CD14-positive monocyte (primary cell): Measurements from ENCODE around the gene DDIAS. TPM values are rescaled to one million over a fixed set of nuclear protein-coding genes. Genes with fewer than 3 reads are reported as not detected.
"Not testable (repeated sequence)": the region's sequence is repeated elsewhere in the genome, so short reads cannot be mapped to it uniquely, and the experiment has no call there.

Experiments used
- DNase-seq, 3 donors: peaks; one replicate each; pipeline ENCODE4 v3.0.0-alpha.2; 2011 to 2022
- H2AFZ ChIP-seq: 2 replicates; pipeline ENCODE4 v1.6.0; 2012; ENCODE audit warnings: mild to moderate bottlenecking, low read depth, low read length, inconsistent platforms; ENCODE audit not compliant: insufficient read depth, poor library complexity, severe bottlenecking
- H3K27ac ChIP-seq, 2 donors: 1 replicate in 1 of 2; 2 replicates in 1 of 2; pipeline ENCODE4 v1.5.1; 2012 to 2013; ENCODE audit warnings: low read length in 2 of 2, control low read depth in 1 of 2, inconsistent platforms in 1 of 2, low read depth in 1 of 2, mild to moderate bottlenecking in 1 of 2
- H3K27me3 ChIP-seq, 2 donors: one replicate each; pipeline versions ENCODE4 v1.6.0 to v1.6.1; 2011 to 2013; ENCODE audit warnings: low read length in 2 of 2; ENCODE audit not compliant: control insufficient read depth in 2 of 2, insufficient read depth in 2 of 2
- H3K36me3 ChIP-seq, 2 donors: replicated peaks in 1 of 2; 1 replicate in 1 of 2; 2 replicates in 1 of 2; pipeline versions ENCODE4 v1.5.1 to v1.6.1; 2012 to 2013; ENCODE audit warnings: low read length in 2 of 2, control low read depth in 1 of 2, inconsistent platforms in 1 of 2, mild to moderate bottlenecking in 1 of 2; ENCODE audit not compliant: insufficient read depth in 2 of 2, control insufficient read depth in 1 of 2
- H3K4me1 ChIP-seq, 2 donors: 1 replicate in 1 of 2; 2 replicates in 1 of 2; pipeline versions ENCODE4 v1.5.1 to v1.6.1; 2012 to 2013; ENCODE audit warnings: low read length in 2 of 2, control low read depth in 1 of 2, inconsistent platforms in 1 of 2, mild to moderate bottlenecking in 1 of 2, moderate library complexity in 1 of 2; ENCODE audit not compliant: insufficient read depth in 2 of 2, control insufficient read depth in 1 of 2
- H3K4me2 ChIP-seq: replicated peaks from 2 replicates; pipeline ENCODE3; 2012; ENCODE audit warnings: low read length, moderate library complexity, mild to moderate bottlenecking; ENCODE audit not compliant: poor library complexity, severe bottlenecking; ENCODE audit errors: extremely low read depth
- H3K4me3 ChIP-seq, 3 experiments: fragments of 200-600 bp in 1 of 3; sonication (generic) in 1 of 3; replicated peaks in 1 of 3; 1 replicate in 2 of 3; 2 replicates in 1 of 3; pipeline ENCODE4 v1.5.1; 2011 to 2013; ENCODE audit warnings: low read length in 3 of 3, mild to moderate bottlenecking in 3 of 3, control low read depth in 2 of 3, low read depth in 2 of 3, inconsistent platforms in 1 of 3, moderate library complexity in 1 of 3
- H3K79me2 ChIP-seq: 2 replicates; pipeline ENCODE4 v1.6.0; 2012; ENCODE audit warnings: mild to moderate bottlenecking, control low read depth, inconsistent platforms, low read length, moderate library complexity; ENCODE audit not compliant: insufficient read depth
- H3K9ac ChIP-seq: 2 replicates; pipeline ENCODE4 v1.6.0; 2017; ENCODE audit warnings: low read length, mild to moderate bottlenecking; ENCODE audit not compliant: insufficient read depth, poor library complexity, severe bottlenecking
- H3K9me3 ChIP-seq, 2 donors: replicated peaks in 1 of 2; 1 replicate in 1 of 2; 2 replicates in 1 of 2; pipeline versions ENCODE4 v1.5.1 to v1.6.1; 2012 to 2013; ENCODE audit warnings: low read length in 2 of 2, control low read depth in 1 of 2; ENCODE audit not compliant: control insufficient read depth in 1 of 2, insufficient read depth in 1 of 2
- H4K20me1 ChIP-seq: 2 replicates; pipeline ENCODE4 v1.6.0; 2012; ENCODE audit warnings: mild to moderate bottlenecking, low read length, control low read depth, moderate library complexity; ENCODE audit not compliant: insufficient read depth
- H3K27ac Mint-ChIP-seq, 7 donors: one replicate each; pipeline ENCODE4 v1.8.0; 2020; ENCODE audit warnings: mild to moderate bottlenecking in 7 of 7, mixed read lengths in 7 of 7, moderate library complexity in 6 of 7, inconsistent platforms in 2 of 7
- H3K27me3 Mint-ChIP-seq, 3 donors: one replicate each; pipeline ENCODE4 v1.8.0; 2021 to 2022; ENCODE audit warnings: low read depth in 3 of 3, mild to moderate bottlenecking in 3 of 3, mixed read lengths in 3 of 3, moderate library complexity in 3 of 3, inconsistent platforms in 1 of 3
- H3K36me3 Mint-ChIP-seq, 2 donors: one replicate each; pipeline ENCODE4 v1.8.0; 2020; ENCODE audit warnings: mixed read lengths in 2 of 2, inconsistent platforms in 1 of 2, mild to moderate bottlenecking in 1 of 2
- H3K4me1 Mint-ChIP-seq: one replicate; pipeline ENCODE4 v1.8.0; 2020; ENCODE audit warnings: mild to moderate bottlenecking, mixed read lengths
- H3K4me3 Mint-ChIP-seq, 2 donors: one replicate each; pipeline ENCODE4 v1.8.0; 2020; ENCODE audit warnings: mild to moderate bottlenecking in 2 of 2, mixed read lengths in 2 of 2, moderate library complexity in 1 of 2
- H3K9me3 Mint-ChIP-seq, 7 donors: one replicate each; pipeline ENCODE4 v1.8.0; 2020 to 2022; ENCODE audit warnings: mixed read lengths in 7 of 7, mild to moderate bottlenecking in 6 of 7, moderate library complexity in 6 of 7, inconsistent platforms in 2 of 7
- CTCF ChIP-seq: fragments of 200-600 bp; IDR thresholded peaks from one replicate; pipeline ENCODE4 v1.8.0; 2022; ENCODE audit warnings: antibody characterized with exemption, mild to moderate bottlenecking
- WGBS: methylation state at CpG from one replicate; pipeline ENCODE4 v1.1.5; 2013; ENCODE audit warnings: missing lambda C conversion rate; ENCODE audit not compliant: insufficient coverage; 5-methylcytosine and 5-hydroxymethylcytosine counted together
- intact Hi-C, 2 donors: fragments of 100-400 bp; cut with micrococcal nuclease; formaldehyde crosslinking; loops; one replicate each; pipeline versions ENCODE4 v1.15.0 to v1.15.1; 2023
- polyA plus RNA-seq, 3 donors: library from polyadenylated mRNA; depleted of rRNA in 1 of 3; unstranded in 2 of 3; stranded (reverse) in 1 of 3; fragments of 300-500 nt in 2 of 3; fragments of >200 nt in 1 of 3; fragmentation: Illumina TruSeq in 2 of 3; gene quantifications; 1 replicate in 2 of 3; 2 replicates in 1 of 3; pipeline ENCODE4 v1.2.3, GENCODE V29; 2012 to 2021

Gene DDIAS
- polyA plus RNA-seq, 3 donors: 6.0 to 14.1 (median 13.5) TPM

GRCh38 chr11:82967381-82967780 is 65.8 kb downstream of the DDIAS start:
- Histone ChIP-seq H3K9ac (no peak overlapping the region), H3K4me2 (no peak overlapping the region), H3K36me3 (no peaks in the 10 kb centered on the region), H3K4me1 (no peaks in the 10 kb centered on the region), H3K9me3 (peaks cover 0 to 4% of the 10 kb centered on the region in 2 donors), H3K79me2 (no peaks in the 10 kb centered on the region), H4K20me1 (no peaks in the 10 kb centered on the region), H3K27ac (no peak overlapping the region), H2AFZ (no peak overlapping the region), H3K27me3 (no peaks in the 10 kb centered on the region), H3K4me3 (no peak overlapping the region)
- DNase-seq: no peak
- intact Hi-C loops: no loop called here
- no peak overlapping the region for H3K27ac Mint-ChIP-seq
- WGBS: 100% methylated on average over 1 of the region's 4 CpGs
- H3K36me3 Mint-ChIP-seq: no peaks in the 10 kb centered on the region
- peaks cover 0 to 7% (median 0%) of the 10 kb centered on the region in 3 donors for H3K27me3 Mint-ChIP-seq
- no peak for TF ChIP-seq CTCF
- peaks cover 0 to 11% (median 8%) of the 10 kb centered on the region in 7 donors for H3K9me3 Mint-ChIP-seq
- H3K4me3 Mint-ChIP-seq: no peak overlapping the region
- H3K4me1 Mint-ChIP-seq: peaks cover 6% of the 10 kb centered on the region

- no peak overlapping the region for H3K4me3 Mint-ChIP-seq
- WGBS: 83% methylated on average over 1 of the region's 4 CpGs
- Histone ChIP-seq H3K4me1 (no peaks in the 10 kb centered on the region), H4K20me1 (no peaks in the 10 kb centered on the region), H3K36me3 (no peaks in the 10 kb centered on the region), H3K9me3 (peaks cover 0 to 4% of the 10 kb centered on the region in 2 donors), H3K9ac (no peak overlapping the region), H3K4me2 (no peak overlapping the region), H3K79me2 (no peaks in the 10 kb centered on the region), H3K4me3 (no peak overlapping the region), H3K27ac (no peak overlapping the region), H2AFZ (no peak overlapping the region), H3K27me3 (no peaks in the 10 kb centered on the region)
- TF ChIP-seq CTCF: no peak
- no peak overlapping the region for H3K27ac Mint-ChIP-seq
- H3K27me3 Mint-ChIP-seq: peaks cover 0 to 7% (median 0%) of the 10 kb centered on the region in 3 donors
- DNase-seq: no peak
- peaks cover 0 to 11% (median 7%) of the 10 kb centered on the region in 7 donors for H3K9me3 Mint-ChIP-seq
- peaks cover 6% of the 10 kb centered on the region for H3K4me1 Mint-ChIP-seq
- no peaks in the 10 kb centered on the region for H3K36me3 Mint-ChIP-seq
- intact Hi-C loops: no loop called here
These were observed 68.3 kb downstream of the DDIAS start for GRCh38 chr11:82969811-82970210.

GRCh38 chr11:82970507-82971083 is 69.1 kb downstream of the DDIAS start:
- H3K36me3 Mint-ChIP-seq, H3K4me1 ChIP-seq, H3K36me3 ChIP-seq, H3K9ac ChIP-seq, H3K27me3 ChIP-seq, H3K4me1 Mint-ChIP-seq, H3K79me2 ChIP-seq, intact Hi-C loops, H3K4me3 Mint-ChIP-seq, H4K20me1 ChIP-seq, DNase-seq, H3K27me3 Mint-ChIP-seq, H3K9me3 ChIP-seq, H3K4me2 ChIP-seq, H3K27ac ChIP-seq, H3K27ac Mint-ChIP-seq, H2AFZ ChIP-seq, H3K4me3 ChIP-seq: not testable (repeated sequence)
- WGBS: 91% methylated on average over 52 of the region's 60 CpGs
- peaks cover 0 to 11% (median 7%) of the 10 kb centered on the region in 7 donors for H3K9me3 Mint-ChIP-seq
